Measurements from ENCODE around the gene IGF1R. TPM values are rescaled to one million over a fixed set of nuclear protein-coding genes. Genes with fewer than 3 reads are reported as not detected.

Gene IGF1R
- total and polyA plus RNA-seq, 2 donors (not counting 3 experiments of a cell fraction or from before 2014, with no cell fraction given), result 16.1 to 59.1 TPM

GRCh38 chr15:98717371-98717770, 69.0 kb downstream of the IGF1R start:
- H3K9ac ChIP-seq (replicated peaks; ENCODE audit: extremely low read depth, insufficient read depth, low read length), result no peak overlapping the region
- CTCF ChIA-PET, result no interaction called here
- H3K4me1 ChIP-seq (ENCODE audit: control insufficient read depth, extremely low read depth, insufficient read depth, low read length), result peaks cover 8% of the 10 kb centered on the region
- POLR2A ChIA-PET, result no interaction called here
- TF ChIP-seq CTCF (IDR thresholded peaks at IDR 0.05; ENCODE audit: extremely low read depth in 1 of 2, insufficient read depth in 1 of 2, low read depth in 1 of 2, low read length in 2 of 2), result no peak
- no peak for TF ChIP-seq POLR2AphosphoS5 (IDR thresholded peaks at IDR 0.05; ENCODE audit: insufficient read depth, low read depth, low read length)
- dilution Hi-C loops (cut with MboI; ENCODE audit: extremely low pct_ligation_motif_present, low sequenced_read_pairs), result no loop called here
- no peaks in the 10 kb centered on the region for H3K27me3 ChIP-seq (ENCODE audit: control insufficient read depth in 2 of 2, insufficient read depth in 2 of 2, low read length in 2 of 2)
- H3K27ac ChIP-seq (ENCODE audit: insufficient read depth, low read depth, low read length), result no peak overlapping the region
- H2AFZ ChIP-seq (ENCODE audit: low read depth, low read length), result no peak overlapping the region
- no peak overlapping the region for H3K4me3 ChIP-seq (replicated peaks in 1 of 3; ENCODE audit: insufficient read depth in 1 of 3, low read depth in 1 of 3, low read length in 3 of 3)
- H3K9me3 ChIP-seq (replicated peaks; ENCODE audit: control insufficient read depth, insufficient read depth, low read length), result no peaks in the 10 kb centered on the region
- no peaks in the 10 kb centered on the region for H4K20me1 ChIP-seq (replicated peaks; ENCODE audit: control insufficient read depth, extremely low read depth, insufficient read depth, low read length)
- no peaks in the 10 kb centered on the region for H3K36me3 ChIP-seq (ENCODE audit: control insufficient read depth in 2 of 2, extremely low read depth in 1 of 2, insufficient read depth in 2 of 2, low read length in 2 of 2)
- intact Hi-C loops (cut with micrococcal nuclease), result no loop called here
- peaks cover 60% of the 10 kb centered on the region for H3K79me2 ChIP-seq (ENCODE audit: control insufficient read depth, insufficient read depth, low read length)
- BruUV-seq (replicated peaks), result no TSS peak
- H3K9me1 ChIP-seq (replicated peaks; ENCODE audit: control insufficient read depth, extremely low read depth, insufficient read depth, low read length), result no peaks in the 10 kb centered on the region
- DNase-seq (ENCODE audit: low read depth, low spot score) (no peak), FAIRE-seq (no peak)
- H3K4me2 ChIP-seq (ENCODE audit: insufficient read depth, low read length), result no peak overlapping the region

GRCh38 chr15:98717942-98718341, 69.6 kb downstream of the IGF1R start:
- H3K9ac ChIP-seq (replicated peaks; ENCODE audit: extremely low read depth, insufficient read depth, low read length), result no peak overlapping the region
- DNase-seq (ENCODE audit: low read depth, low spot score), result no peak
- H3K36me3 ChIP-seq (ENCODE audit: control insufficient read depth in 2 of 2, extremely low read depth in 1 of 2, insufficient read depth in 2 of 2, low read length in 2 of 2), result no peaks in the 10 kb centered on the region
- POLR2A ChIA-PET, result no interaction called here
- H3K27me3 ChIP-seq (ENCODE audit: control insufficient read depth in 2 of 2, insufficient read depth in 2 of 2, low read length in 2 of 2), result no peaks in the 10 kb centered on the region
- no peak overlapping the region for H2AFZ ChIP-seq (ENCODE audit: low read depth, low read length)
- H3K27ac ChIP-seq (ENCODE audit: insufficient read depth, low read depth, low read length), result no peak overlapping the region
- H3K9me3 ChIP-seq (replicated peaks; ENCODE audit: control insufficient read depth, insufficient read depth, low read length), result no peaks in the 10 kb centered on the region
- peaks cover 65% of the 10 kb centered on the region for H3K79me2 ChIP-seq (ENCODE audit: control insufficient read depth, insufficient read depth, low read length)
- intact Hi-C loops (cut with micrococcal nuclease), result no loop called here
- no peaks in the 10 kb centered on the region for H4K20me1 ChIP-seq (replicated peaks; ENCODE audit: control insufficient read depth, extremely low read depth, insufficient read depth, low read length)
- CTCF ChIA-PET, result interaction anchor here (2.0 kb wide), 1 partner anchor 133 kb away, joined by 5 read pairs; no protein-coding TSS in a partner anchor
- dilution Hi-C loops (cut with MboI; ENCODE audit: extremely low pct_ligation_motif_present, low sequenced_read_pairs), result no loop called here
- H3K4me3 ChIP-seq (replicated peaks in 1 of 3; ENCODE audit: insufficient read depth in 1 of 3, low read depth in 1 of 3, low read length in 3 of 3), result no peak overlapping the region
- no peaks in the 10 kb centered on the region for H3K9me1 ChIP-seq (replicated peaks; ENCODE audit: control insufficient read depth, extremely low read depth, insufficient read depth, low read length)
- no peak overlapping the region for H3K4me2 ChIP-seq (ENCODE audit: insufficient read depth, low read length)
- FAIRE-seq, result no peak
- BruUV-seq (replicated peaks), result no TSS peak
- TF ChIP-seq MAX (IDR thresholded peaks at IDR 0.05; ENCODE audit: insufficient read depth, insufficient read length), result no peak
- no peak for TF ChIP-seq MYC (IDR thresholded peaks at IDR 0.05; ENCODE audit: low read depth, low read length)
- TF ChIP-seq JUN (IDR thresholded peaks at IDR 0.05; ENCODE audit: borderline replicate concordance, insufficient read depth, insufficient read length, low read depth), result no peak
- TF ChIP-seq FOS (IDR thresholded peaks at IDR 0.05; ENCODE audit: borderline replicate concordance, insufficient read depth, low read length), result no peak
- TF ChIP-seq EZH2 (IDR thresholded peaks at IDR 0.05; ENCODE audit: borderline replicate concordance, low read depth, low read length, severe bottlenecking), result no peak
- no peak for TF ChIP-seq CTCF (IDR thresholded peaks at IDR 0.05; ENCODE audit: extremely low read depth in 1 of 2, insufficient read depth in 1 of 2, low read depth in 1 of 2, low read length in 2 of 2)
- no peak for TF ChIP-seq POLR2AphosphoS5 (IDR thresholded peaks at IDR 0.05; ENCODE audit: insufficient read depth, low read depth, low read length)
- TF ChIP-seq GATA2 (IDR thresholded peaks at IDR 0.05; ENCODE audit: insufficient read depth, insufficient read length, low read depth, low read length), result no peak
- no peak for TF ChIP-seq POLR2A (IDR thresholded peaks at IDR 0.05; ENCODE audit: low read depth, low read length)
- H3K4me1 ChIP-seq (ENCODE audit: control insufficient read depth, extremely low read depth, insufficient read depth, low read length), result peaks cover 8% of the 10 kb centered on the region
